ENCODE measurements around the gene RAPGEF5. TPM values are rescaled to one million over a fixed set of nuclear protein-coding genes. Genes with fewer than 3 reads are reported as not detected.

Gene RAPGEF5
- total and polyA plus RNA-seq, 2 donors (not counting 3 experiments of a cell fraction or from before 2014, with no cell fraction given) = 10.0 to 43.2 TPM

- no TSS peak for BruUV-seq (replicated peaks)
- Histone ChIP-seq H3K4me2 (ENCODE audit: insufficient read depth, low read length) (peak overlapping the region; percentile 11), H4K20me1 (replicated peaks; ENCODE audit: control insufficient read depth, extremely low read depth, insufficient read depth, low read length) (no peaks in the 10 kb centered on the region), H3K79me2 (ENCODE audit: control insufficient read depth, insufficient read depth, low read length) (no peaks in the 10 kb centered on the region), H3K27ac (ENCODE audit: insufficient read depth, low read depth, low read length) (no peak overlapping the region), H3K27me3 (ENCODE audit: control insufficient read depth in 2 of 2, insufficient read depth in 2 of 2, low read length in 2 of 2) (no peaks in the 10 kb centered on the region), H3K9ac (replicated peaks; ENCODE audit: extremely low read depth, insufficient read depth, low read length) (peak overlapping the region; percentile 52), H3K4me3 (replicated peaks in 1 of 3; ENCODE audit: insufficient read depth in 1 of 3, low read depth in 1 of 3, low read length in 3 of 3) (peak overlapping the region in 1 of 3 experiments; percentile 52), H3K9me1 (replicated peaks; ENCODE audit: control insufficient read depth, extremely low read depth, insufficient read depth, low read length) (no peaks in the 10 kb centered on the region), H3K9me3 (replicated peaks; ENCODE audit: control insufficient read depth, insufficient read depth, low read length) (no peaks in the 10 kb centered on the region), H2AFZ (ENCODE audit: low read depth, low read length) (peak overlapping the region; percentile 50), H3K4me1 (ENCODE audit: control insufficient read depth, extremely low read depth, insufficient read depth, low read length) (peaks cover 4% of the 10 kb centered on the region), H3K36me3 (ENCODE audit: control insufficient read depth in 2 of 2, extremely low read depth in 1 of 2, insufficient read depth in 2 of 2, low read length in 2 of 2) (no peaks in the 10 kb centered on the region)
- peak; percentile 15 for DNase-seq (ENCODE audit: low read depth, low spot score)
- TF ChIP-seq FOS (IDR thresholded peaks at IDR 0.05; ENCODE audit: borderline replicate concordance, insufficient read depth, low read length) (no peak), MAX (IDR thresholded peaks at IDR 0.05; ENCODE audit: insufficient read depth, insufficient read length) (no peak), JUN (IDR thresholded peaks at IDR 0.05; ENCODE audit: borderline replicate concordance, insufficient read depth, insufficient read length, low read depth) (no peak), GATA2 (IDR thresholded peaks at IDR 0.05; ENCODE audit: insufficient read depth, insufficient read length, low read depth, low read length) (no peak), POLR2A (IDR thresholded peaks at IDR 0.05; ENCODE audit: low read depth, low read length) (no peak), CTCF (IDR thresholded peaks at IDR 0.05; ENCODE audit: extremely low read depth in 1 of 2, insufficient read depth in 1 of 2, low read depth in 1 of 2, low read length in 2 of 2) (no peak)
- ChIA-PET CTCF (interaction anchor here (0.6 to 1.4 kb wide), 7 partner anchors 9 to 246 kb away, joined by 3 to 6 read pairs (median 4); no protein-coding TSS in a partner anchor), POLR2A (interaction anchor here (0.6 to 0.7 kb wide), 2 partner anchors 89 to 1175 kb away, joined by 3 to 4 read pairs; no protein-coding TSS in a partner anchor)
- intact Hi-C loops (cut with micrococcal nuclease) = loop anchor here (2.0 to 5.0 kb wide), 3 partner anchors 131 to 244 kb away; no protein-coding TSS in a partner anchor
- dilution Hi-C loops (cut with MboI; ENCODE audit: extremely low pct_ligation_motif_present, low sequenced_read_pairs) = no loop called here
- no peak for FAIRE-seq
Observed at GRCh38 chr7:22356010-22356691, 803 bp downstream of the RAPGEF5 start.

All from endothelial cell of umbilical vein (primary cell).